Stomach (tissue), 4 donors: Measurements from ENCODE around the gene GAS2.

Experiments used
- EP300 ChIP-seq: sonication (generic); formaldehyde crosslinking; IDR thresholded peaks from one replicate; pipeline ENCODE4 v1.6.1; 2017; ENCODE audit warnings: antibody characterized with exemption
- POLR2A ChIP-seq, 4 donors: fragments of 450-650 bp; IDR thresholded peaks; one replicate each; pipeline ENCODE4 v1.6.1; 2016; ENCODE audit warnings: antibody characterized with exemption in 4 of 4, control low read depth in 2 of 4, mild to moderate bottlenecking in 1 of 4, moderate library complexity in 1 of 4
- POLR2AphosphoS5 ChIP-seq, 3 donors: sonication (generic); formaldehyde crosslinking; IDR thresholded peaks; one replicate each; pipeline ENCODE4 v1.6.1; 2016; ENCODE audit warnings: antibody characterized with exemption in 3 of 3
- TF ChIP-seq, protein P1 (sequence below), 7 experiments: fragments of 450-650 bp in 4 of 7; fragments of 200-600 bp in 3 of 7; sonication (generic) in 3 of 7; IDR thresholded peaks; one replicate each; pipeline ENCODE4 v1.5.1; 2016 to 2019; ENCODE audit warnings: antibody characterized with exemption in 7 of 7, control low read depth in 2 of 7, mild to moderate bottlenecking in 1 of 7

DNA sequence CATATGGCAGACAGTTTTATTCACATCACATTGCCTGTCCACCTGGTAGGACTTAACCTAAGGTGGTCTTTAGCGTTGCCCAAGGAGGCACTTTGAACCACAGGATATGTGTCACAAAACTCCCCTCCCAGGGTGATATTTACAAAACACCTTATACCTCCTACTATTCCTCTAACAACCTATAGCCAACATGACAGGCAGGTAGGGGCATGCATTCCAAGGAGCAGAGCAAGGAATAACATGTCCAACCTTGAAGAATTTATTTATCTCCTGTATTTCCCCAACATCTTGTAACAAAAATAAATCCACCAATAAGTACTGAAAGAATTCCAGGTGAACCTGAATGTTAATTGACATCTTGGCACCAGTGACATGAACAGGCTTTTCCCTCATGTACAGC lies 102.7 kb downstream of the GAS2 start:
- TF ChIP-seq, protein P1, sequence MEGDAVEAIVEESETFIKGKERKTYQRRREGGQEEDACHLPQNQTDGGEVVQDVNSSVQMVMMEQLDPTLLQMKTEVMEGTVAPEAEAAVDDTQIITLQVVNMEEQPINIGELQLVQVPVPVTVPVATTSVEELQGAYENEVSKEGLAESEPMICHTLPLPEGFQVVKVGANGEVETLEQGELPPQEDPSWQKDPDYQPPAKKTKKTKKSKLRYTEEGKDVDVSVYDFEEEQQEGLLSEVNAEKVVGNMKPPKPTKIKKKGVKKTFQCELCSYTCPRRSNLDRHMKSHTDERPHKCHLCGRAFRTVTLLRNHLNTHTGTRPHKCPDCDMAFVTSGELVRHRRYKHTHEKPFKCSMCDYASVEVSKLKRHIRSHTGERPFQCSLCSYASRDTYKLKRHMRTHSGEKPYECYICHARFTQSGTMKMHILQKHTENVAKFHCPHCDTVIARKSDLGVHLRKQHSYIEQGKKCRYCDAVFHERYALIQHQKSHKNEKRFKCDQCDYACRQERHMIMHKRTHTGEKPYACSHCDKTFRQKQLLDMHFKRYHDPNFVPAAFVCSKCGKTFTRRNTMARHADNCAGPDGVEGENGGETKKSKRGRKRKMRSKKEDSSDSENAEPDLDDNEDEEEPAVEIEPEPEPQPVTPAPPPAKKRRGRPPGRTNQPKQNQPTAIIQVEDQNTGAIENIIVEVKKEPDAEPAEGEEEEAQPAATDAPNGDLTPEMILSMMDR (IDR thresholded peaks at IDR 0.05) = no peak
- TF ChIP-seq POLR2A (IDR thresholded peaks at IDR 0.05) (no peak), POLR2AphosphoS5 (IDR thresholded peaks at IDR 0.05) (no peak), EP300 (no peak)
